Daoy (cell line): ENCODE results near the gene SIPA1L2. TPM values are rescaled to one million over a fixed set of nuclear protein-coding genes. Genes with fewer than 3 reads are reported as not detected.
A peak's percentile ranks its signal among the peaks of the same experiment; 100 is the strongest.

Source experiments
- DNase-seq: peaks from one replicate; pipeline ENCODE4 v3.0.0-alpha.2; 2015; ENCODE audit warnings: low read depth
- total RNA-seq: library from RNA; depleted of rRNA; stranded (reverse); fragments of >200 nt; shearing (Covaris generic); gene quantifications from 2 replicates; pipeline ENCODE4 v1.2.3, GENCODE V29; 2014; rRNA removed

Gene SIPA1L2, protein sequence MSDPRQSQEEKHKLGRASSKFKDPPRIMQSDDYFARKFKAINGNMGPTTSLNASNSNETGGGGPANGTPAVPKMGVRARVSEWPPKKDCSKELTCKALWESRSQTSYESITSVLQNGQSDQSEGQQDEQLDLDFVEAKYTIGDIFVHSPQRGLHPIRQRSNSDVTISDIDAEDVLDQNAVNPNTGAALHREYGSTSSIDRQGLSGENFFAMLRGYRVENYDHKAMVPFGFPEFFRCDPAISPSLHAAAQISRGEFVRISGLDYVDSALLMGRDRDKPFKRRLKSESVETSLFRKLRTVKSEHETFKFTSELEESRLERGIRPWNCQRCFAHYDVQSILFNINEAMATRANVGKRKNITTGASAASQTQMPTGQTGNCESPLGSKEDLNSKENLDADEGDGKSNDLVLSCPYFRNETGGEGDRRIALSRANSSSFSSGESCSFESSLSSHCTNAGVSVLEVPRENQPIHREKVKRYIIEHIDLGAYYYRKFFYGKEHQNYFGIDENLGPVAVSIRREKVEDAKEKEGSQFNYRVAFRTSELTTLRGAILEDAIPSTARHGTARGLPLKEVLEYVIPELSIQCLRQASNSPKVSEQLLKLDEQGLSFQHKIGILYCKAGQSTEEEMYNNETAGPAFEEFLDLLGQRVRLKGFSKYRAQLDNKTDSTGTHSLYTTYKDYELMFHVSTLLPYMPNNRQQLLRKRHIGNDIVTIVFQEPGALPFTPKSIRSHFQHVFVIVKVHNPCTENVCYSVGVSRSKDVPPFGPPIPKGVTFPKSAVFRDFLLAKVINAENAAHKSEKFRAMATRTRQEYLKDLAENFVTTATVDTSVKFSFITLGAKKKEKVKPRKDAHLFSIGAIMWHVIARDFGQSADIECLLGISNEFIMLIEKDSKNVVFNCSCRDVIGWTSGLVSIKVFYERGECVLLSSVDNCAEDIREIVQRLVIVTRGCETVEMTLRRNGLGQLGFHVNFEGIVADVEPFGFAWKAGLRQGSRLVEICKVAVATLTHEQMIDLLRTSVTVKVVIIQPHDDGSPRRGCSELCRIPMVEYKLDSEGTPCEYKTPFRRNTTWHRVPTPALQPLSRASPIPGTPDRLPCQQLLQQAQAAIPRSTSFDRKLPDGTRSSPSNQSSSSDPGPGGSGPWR (N-terminal part only)
- 33.7 and 37.4 TPM in 2 replicates for total RNA-seq

DNA sequence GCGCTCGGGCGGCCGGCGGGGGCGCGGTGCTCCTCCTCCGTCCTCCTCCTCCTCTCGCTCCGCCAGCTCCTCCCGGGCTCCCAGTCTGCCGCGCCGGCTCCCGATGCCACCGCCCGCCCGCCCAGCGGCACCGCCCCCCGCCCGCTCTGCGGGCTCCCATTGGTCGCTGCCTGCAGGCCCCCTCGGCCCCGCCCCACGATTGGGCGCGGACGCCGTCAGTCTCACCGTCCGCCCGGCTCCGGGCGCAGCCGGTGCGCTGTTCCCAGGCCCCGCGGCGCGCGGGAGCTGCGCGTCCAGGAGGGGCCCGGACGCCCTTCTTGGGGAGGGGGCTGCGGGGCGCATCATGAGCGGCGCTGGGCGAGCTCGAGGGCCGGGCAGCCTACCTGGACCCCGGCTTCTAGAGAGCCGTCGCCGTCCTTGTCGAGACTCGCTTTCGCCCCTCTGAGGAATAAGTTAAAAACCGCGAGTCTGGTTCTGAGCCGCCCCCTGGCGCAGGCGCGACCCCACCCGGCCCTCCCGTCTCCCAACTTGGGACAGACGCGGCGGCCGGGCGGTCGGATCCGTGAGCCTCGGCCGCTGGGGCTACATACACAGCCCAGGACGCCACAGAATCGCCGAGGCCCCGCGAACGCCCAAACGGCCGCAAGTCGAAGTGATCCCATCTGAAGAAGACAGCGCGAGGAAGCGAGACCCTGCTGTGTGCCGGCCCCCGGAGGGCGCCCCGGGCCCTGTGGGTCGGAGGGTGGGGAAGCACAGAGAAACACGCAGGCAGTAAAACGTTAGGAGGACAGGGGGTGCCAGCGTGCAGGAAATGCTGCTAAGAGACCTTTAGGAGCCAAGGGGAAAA, at the start of gene SIPA1L2:
TSS of gene SIPA1L2 (minus strand) at position 87 of the 847 bp plus-strand sequence. CDS start 114,794 bp downstream, outside the sequence.
- DNase-seq: peak; percentile 96

DNA sequence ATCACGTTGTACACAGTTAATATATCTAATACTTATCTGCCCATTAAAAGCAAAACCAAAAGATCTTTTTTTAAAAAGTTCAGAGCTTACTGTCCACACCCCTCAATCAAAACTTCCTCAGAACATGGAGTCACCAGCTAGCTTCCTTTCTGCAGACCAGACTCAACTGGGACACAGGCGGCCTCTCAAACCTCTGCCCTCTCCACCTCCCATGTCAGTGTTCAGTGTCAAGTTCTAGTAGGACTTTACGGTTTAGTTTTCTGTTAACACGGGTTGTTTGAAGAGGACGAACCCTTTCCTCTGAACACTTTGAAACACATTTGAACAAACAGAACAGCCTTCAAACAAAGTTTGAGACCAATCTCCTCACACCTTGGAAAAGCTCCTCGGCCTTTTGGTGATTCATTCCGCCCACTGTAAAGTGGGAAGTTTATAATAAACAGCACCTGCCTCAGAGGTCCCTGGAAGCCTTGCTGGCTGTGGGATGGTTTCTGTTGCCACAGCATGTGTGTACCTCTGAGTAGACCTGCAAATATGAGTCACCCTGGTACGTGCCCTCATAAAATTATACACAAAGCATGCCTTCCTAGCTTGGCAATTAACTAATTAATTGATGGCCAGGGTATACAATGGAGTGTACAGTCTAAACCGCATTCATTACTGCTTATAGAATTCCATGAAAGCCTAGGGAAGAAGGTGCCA, 48.4 kb upstream of the SIPA1L2 start:
- DNase-seq: peak; percentile 67

DNA sequence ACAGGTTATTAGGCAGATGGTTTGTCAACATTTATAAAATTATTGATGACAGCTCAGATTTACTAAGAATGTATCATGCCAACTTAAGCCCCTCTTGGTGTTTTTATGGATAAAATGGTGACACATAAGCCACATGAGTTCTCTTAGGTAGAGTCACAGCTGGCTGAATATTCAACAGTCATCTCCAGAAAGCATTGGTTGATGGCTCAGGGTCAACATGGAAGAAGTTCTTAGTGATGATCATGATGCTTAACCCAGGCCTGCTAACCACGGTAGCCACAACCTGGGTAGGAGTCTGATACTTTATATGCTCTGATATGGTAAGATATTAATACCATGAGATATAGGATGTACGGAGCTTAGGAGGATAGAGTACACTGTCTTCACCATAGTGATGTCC, 46.4 kb upstream of the SIPA1L2 start:
- DNase-seq: no peak

DNA sequence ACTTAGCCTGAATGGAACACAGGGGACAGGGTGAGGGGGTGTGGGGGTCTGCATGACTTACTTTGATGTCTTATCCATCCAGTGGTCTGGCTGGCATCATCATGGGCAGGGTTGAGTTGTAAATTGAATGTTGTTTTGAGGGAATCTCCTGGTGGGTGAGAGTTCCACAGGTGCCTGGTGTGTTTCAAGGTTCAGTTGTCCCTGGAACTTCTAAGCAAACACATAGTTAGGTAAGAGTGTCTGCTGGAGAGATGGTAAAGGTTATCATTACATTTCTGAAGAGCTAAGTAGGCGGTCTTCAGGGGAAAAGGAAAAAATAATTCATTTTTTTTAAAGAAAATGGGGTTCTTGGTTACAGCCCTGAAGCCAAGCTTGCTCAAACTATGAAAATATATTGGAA, 46.0 kb upstream of the SIPA1L2 start:
- no peak for DNase-seq

DNA sequence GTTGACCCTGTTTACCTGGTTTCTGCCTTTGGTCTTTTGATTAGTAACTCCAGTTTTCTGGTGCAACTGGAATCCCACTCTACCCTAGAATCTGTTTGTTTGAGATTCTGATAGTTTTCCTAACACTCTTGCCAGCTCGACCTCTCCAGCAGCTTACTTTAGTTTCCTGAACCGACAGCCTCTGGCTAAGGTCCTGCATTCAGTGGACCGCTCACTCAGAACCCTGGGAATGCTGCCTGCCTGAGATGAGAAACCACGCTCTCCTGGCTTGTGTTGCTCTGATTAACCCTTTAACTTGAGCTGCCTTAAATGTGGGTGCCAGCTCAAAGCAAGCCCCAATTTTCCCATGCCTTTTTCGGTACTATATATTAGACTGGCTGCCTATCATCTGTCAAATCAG, 45.3 kb upstream of the SIPA1L2 start:
- DNase-seq: no peak

DNA sequence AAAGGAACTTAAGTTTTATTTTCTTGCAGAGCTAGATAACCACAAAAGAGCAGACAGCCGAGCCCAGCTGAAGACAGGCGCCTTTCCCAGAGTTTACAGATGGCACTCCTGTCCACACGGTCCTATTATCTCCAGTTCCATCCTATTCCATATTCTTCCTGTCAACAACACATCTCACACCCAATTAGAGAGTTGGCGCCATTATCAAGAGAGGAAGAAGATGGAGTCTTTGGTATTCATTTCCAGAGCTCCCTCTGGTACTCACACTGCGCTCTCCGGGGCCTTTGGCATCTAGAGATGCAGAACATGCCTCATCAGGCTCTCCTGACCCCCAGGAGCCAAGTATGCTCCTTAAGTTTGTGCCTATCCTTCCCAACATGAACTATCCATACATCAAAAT, 43.3 kb upstream of the SIPA1L2 start:
- no peak for DNase-seq

DNA sequence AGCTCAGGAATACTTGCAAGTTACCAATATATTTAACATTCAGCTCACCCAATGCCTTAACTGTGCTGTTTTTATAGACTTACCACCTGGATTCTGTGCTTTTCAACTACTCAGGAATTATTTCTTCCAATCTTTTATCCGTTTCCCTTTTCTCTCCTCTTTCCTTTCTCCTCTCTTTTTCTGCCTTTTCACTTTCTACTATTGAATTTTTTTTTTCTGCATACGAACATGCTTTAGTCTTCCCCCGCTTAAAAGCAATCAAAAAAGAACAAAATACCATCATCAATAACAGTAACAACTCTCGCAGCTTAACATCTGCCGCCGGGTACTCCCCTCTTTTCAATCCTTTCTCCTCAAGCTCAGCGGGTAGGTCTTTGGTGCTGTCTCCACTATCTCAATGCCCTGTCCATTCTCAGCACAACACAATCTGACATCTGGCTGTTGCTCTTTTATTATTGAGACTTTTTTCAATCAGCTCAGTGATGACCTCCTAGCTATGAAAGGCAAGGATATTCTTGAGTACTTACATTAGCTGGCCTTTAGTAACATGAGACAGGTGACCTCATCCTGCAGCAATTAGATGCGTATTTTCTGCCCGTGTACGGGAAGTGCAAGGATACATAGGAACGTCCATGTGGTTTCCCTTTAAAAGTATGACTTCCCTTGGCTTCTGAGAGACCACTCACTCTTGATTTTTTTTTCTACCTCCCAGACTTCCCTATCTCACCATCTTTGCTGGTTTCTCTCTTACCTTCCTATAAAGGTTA, 40.2 kb upstream of the SIPA1L2 start:
- DNase-seq: peak; percentile 92

DNA sequence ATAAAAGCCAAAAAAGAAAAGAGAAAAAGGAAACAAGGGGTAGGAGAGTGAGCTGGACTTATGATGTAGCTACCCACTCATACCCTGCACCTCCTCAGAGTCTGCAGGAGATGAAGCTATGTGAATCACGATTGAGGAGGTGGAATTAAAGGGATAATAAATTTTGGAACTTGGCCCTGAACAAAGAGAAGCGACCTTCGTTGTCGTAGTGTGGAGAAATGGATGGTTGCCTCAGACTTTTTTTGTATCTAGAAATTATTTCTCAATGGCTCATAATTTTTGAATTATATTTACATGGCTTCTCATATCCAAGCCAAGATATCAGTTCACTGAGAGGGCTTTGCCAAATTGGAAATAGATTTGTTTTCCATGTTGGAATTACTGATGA, 37.8 kb upstream of the SIPA1L2 start:
- DNase-seq: peak; percentile 29

DNA sequence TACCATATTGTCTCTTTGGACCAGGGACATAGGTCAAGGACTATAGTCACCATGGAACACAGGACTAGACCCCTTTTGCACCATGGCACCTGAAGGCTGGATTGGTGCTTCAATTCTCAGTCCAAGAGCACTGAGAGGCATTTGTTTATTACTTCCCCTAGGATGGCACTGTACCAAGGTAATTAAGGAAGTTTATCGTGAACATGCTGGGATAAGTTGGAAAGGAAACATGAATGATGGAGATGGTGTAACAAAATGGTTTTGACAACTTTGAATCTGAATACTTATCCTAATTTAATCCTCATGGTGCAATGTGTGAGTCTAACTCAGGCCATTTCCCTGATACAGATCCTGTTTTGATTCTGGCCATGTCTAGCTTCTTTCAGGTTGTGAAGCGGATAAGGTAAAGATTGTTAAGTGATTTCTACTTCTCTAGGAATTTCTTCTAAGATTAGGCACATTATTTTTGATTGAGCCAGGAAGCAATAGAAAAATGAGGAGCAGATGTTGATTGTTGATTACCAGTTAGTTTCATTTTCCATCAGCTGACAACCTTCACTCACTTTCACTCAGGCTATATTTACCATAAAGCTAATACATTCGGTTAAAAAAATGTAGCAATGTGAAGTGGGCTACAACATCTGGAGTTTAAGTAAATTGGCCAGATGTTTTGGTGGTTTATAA, 37.3 kb upstream of the SIPA1L2 start:
- no peak for DNase-seq

DNA sequence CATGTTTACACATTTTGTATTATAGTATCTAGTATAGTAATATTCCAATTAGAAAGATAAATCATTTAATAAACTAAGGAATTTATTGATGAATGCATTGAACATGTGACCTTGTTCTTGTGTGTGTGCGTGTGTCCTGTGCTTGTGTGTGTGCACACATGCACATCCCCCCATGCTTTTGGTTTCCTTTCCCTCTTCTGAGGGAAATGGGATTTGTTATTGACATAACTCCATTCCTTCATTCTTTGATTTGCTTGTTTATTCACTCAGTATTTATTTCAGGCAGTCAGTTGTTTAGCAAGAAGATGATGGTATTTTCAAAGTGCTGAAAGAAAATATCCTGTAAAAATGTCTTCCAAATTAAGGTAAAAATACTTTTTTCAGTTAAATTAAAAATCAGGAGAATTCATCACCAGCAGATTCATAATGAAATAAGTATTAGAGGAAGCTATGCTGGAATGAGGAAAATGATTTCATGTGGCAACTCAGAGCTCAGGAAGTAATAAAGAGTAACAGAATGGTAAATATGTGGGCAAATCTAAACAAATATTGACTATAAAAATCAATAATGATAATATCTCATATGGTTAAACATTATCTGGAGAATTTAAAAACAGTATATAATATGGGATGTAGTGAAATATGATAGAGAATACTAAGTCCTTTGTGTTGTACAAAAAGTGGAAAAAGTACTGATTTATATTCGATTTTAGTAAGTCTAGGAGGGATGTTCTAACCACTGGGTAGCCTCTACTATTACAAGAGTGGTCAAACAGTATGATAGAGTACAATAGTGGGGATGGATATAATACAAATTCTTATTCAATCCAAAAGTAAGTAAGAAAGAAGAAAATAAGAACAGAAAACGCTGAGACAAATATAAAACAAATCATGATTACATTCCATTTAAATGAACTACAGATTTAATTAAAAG, 35.2 kb upstream of the SIPA1L2 start:
- DNase-seq: no peak

DNA sequence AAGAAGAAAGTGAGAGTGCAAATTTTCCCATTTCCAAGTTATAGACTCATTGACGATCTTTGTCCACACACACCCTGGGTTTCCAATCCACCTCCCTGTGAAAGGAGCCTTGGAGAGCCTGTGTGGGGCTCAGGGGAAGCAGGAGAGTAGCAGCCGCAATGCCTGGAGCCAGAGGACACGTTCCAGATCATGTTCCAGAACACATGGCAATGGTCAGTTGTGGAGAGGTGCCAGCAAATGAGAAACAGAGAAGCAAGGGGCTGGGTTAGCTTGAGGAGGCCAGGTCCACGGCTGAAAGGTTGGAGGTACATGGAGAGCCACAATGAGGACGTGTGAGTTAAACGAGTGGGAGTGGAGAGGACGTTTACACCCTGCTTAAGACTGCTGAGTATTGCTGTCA, 33.0 kb upstream of the SIPA1L2 start:
- no peak for DNase-seq

DNA sequence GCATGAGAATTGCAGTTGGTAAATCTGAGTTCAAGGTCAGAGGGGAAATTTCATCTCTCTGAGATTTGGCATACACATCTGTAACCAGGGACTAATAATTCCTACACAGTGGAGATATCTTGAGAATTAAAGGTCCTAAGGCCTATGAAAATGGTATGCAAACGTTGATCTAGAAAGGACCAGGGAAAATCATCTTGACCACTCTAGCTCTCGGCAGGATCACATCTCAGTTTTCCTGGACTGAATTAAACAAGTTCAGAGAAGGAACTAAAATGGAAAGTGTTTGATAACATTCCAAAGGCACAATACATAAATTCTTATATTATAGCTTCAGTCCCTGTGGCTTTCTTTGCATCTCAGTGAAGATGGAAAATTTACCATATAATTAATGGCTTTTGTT, 28.5 kb upstream of the SIPA1L2 start:
- DNase-seq: no peak

DNA sequence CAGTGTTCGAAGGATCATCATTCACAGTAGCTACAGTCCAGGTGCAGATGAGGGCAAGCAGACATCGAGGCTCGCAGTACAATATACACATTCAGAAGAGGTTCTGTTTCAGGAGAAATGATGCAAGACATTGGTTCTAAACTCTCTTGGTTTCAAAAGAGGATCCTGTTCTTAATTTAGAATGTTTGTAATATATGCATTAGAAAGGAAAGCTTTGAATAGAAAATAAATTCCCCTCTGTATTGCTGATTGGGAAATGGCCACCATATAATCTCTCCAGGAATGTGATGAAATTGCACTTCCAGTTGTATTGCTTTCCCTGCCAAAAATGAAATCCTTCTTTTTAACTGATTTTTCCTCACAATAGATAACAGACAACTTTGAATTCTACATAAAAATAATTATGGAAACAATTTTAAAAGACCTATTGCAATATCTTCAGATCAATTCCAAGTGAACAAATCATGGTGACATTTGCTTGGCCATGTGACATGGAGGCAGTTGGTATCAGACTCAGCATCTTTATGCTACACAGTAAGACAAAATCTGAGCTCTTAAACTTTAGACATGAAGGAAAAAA, 27.6 kb upstream of the SIPA1L2 start:
- DNase-seq: no peak

DNA sequence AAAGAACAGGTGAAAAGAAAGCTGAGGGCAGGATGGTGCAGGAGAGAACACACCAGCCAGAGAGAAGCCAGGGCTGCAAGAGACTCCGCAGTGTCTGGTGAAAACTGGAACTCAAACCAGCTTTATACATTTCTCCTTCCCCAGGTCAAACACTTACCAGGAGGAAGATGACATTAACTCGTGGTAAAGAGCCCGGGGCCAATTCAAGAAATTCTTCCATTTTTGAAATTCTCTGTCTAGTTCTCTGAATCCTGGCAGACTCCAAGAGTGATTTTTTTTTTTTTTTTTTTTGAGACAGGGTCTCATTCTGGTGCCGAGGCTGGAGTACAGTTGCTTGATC, 25.8 kb upstream of the SIPA1L2 start:
- no peak for DNase-seq

DNA sequence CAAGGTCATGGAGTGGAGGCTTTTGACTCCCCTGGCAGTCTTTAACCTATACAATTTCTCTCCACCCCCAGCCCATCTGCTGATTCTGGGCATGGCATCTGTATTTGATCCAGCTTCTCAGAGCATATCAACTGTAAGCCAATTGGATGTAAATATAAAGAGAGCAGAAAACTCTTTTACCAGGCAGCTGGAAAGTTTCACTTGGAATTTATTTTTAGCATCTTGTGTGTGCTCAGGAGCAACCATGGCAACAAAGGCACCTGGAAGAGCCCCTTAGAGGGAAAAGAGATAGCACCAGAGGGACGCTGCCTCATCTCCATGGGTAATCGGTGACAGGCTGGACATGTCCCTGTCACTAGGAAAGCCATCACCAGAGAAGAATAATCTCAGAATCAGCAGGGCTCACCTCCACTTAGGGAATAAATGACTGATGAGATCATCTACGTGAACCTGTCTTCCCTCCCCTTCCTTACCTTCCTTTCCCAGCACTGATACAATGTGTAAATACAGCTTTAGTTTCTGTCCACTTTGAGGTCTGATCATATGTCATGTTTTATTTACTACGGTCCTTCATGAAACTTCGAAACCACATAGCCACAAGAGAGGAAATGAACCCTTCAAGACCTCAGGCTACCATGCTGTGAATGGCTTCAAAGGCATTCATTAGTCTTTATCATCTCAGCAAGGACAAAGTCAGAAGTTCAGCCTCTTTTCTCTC, 25.3 kb upstream of the SIPA1L2 start:
- DNase-seq: peak; percentile 42

DNA sequence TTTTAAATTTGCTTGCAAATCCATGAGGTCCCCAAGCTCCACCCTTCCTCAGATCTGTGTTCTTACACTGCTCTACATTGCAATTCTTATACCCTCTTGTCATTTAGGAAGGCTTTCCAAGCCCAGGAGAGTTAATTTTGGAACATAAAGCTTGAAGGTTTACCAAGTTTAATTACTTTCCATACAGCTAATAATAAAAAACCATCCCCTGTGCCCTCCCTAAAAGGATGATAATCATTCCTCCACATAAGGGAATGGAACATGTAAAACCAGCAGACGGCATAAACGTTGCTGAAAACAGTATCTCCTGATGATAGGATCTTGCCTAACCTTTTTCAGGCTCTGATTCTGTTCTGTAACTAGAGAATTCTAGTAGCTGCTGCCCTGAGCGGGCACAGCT, 23.9 kb upstream of the SIPA1L2 start:
- no peak for DNase-seq

DNA sequence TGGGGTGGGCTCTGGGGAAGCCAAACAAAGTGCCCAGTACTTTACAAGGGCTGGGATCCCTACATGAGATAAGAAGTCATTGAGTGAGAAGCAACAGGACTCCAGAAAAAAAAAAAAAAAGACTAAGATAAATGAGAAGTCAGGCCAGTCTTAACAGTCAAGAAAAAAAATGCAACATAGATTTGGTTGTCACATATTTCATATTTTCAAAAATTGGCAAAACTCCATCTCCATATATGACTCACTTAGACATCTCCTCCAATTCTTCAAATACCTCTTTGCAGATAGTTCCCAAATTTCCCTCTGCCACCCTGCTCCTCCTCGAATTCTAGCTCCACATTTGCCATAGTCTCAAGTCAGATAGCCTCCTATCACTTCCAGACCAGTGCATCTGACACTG, 20.9 kb upstream of the SIPA1L2 start:
- DNase-seq: no peak
